Fibroblast of skin of right biceps (primary cell): ENCODE measurements around the gene CFAP57.
"Not testable (repeated sequence)": the region's sequence is repeated elsewhere in the genome, so short reads cannot be mapped to it uniquely, and the experiment has no call there.

Experiments
- DNase-seq: peaks from one replicate; pipeline ENCODE4 v3.0.0-alpha.2; 2013

Gene CFAP57

DNA sequence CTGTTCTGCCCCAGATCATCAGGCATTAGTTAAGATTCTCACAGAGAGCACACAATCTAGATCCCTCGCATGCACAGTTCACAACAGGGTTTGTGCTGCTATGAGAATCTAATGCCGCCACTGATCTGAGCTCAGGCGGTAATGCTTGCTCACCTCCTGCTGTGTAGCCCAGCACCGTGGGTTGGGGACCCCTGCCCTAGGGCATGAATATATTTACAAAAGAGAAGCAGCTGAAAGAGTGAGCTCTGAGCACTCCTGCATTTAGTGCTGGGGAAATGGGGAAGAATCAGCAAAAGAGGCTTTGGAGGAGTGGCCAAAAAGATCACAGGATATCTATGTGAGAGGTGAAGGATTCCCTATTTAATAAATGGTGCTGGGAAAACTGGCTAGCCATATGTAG is 5.6 kb downstream of the CFAP57 start:
- no peak for DNase-seq

DNA sequence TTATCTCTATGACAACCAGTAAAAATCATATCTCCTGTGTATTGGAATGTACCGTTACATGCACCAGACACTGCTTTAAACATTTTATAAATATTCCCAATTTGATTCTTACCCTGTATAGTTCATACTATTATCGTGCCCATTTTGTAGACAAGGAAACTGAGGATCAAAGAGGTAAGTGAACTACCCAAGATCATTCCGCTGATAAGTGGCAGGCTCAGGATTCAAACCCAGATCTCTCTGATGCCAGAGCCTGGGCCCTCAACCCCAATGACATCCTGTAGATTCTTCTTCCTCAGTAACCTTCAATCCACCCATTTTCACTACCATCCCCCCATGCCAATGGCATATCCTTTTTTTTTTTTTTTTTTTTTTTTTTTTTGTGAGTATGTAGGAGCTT is 12.3 kb downstream of the CFAP57 start:
- DNase-seq, result no peak

DNA sequence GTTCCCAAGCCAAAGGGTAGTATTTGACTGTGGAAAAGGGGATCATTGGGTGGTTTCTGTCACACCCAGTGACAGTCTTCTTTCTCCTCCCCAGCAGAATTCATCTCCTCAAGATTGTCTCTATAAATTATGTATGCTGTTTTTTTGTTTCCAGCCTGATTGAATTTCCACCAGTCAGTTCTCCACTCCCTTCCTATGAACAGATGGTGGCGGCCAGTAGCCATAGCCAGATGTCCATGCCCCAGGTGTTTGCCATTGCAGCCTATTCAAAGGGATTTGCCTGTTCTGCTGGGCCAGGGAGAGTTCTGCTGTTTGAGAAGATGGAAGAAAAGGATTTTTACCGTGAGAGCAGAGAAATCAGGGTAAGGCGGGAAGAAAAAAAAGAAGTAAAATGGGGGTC is 12.9 kb downstream of the CFAP57 start:
- DNase-seq, result no peak

DNA sequence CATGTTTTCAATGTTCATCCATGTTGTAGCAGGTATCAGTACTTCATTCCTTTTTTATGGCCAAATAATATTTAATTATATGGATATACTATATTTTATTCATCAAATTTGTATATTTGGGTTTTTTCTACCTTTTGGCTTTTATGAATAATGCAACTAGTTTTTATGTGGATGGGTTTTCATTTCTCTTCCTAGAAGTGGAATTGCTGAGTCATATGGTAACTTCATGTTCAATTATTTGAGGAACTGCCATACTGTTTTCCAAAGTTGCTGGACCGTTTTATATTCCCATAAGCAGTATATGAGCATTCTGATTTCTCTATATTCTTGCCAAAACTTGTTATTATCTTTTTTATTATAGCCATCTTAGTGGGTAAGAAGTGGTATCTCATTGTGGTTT is 16.0 kb downstream of the CFAP57 start:
- no peak for DNase-seq

DNA sequence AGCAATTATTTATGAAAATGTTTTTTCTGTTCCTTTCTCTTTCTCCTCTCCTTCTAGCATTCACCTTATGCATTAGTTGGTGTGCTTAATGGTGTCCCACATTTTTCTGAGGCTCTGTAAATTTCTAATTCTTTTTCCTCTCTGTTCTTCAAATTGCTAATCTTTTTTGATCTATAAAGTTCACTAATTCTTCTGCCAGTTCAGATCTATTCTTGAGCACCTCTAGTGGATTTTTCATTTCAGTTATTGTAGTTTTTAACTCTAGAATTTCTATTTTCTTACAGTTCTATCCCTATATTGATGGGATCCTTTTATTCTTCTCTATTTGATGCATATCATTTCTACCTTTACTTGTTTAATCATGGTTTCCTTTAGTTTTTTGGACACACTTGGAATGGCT is 22.4 kb downstream of the CFAP57 start:
- no peak for DNase-seq

DNA sequence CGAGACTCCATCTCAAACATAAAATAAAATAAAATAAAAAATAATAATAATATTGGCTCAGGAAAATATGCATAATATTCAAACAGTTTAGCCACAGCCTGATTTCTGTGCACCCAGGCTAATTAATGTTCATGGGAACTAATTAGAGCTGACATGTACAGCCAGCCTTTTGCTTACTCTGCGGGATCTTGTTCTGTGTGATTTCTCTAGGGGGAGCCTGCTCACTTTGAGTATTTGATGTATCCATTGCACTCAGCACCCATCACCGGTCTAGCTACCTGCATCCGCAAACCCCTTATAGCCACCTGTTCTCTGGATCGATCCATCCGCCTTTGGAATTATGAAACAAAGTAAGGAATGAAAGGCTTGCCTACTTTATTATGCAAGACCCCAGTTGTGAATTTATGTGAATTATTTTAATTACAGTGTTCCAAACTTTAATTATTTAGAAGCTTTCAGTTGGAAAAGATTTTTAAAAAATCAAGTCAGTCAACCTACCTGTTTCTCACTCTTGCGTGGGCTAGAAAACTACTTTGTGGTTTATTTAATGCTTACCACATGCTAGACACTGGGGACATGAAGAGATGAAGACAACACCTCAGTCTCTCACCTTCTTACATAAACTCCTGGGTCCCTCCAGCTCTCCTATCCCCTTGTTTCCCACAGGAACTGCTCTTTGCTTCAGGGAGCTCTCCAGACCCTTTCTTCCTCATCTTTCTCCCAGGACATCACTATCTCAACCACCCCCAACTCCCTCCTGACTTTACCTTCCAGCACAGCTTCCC is 25.4 kb downstream of the CFAP57 start:
- no peak for DNase-seq

DNA sequence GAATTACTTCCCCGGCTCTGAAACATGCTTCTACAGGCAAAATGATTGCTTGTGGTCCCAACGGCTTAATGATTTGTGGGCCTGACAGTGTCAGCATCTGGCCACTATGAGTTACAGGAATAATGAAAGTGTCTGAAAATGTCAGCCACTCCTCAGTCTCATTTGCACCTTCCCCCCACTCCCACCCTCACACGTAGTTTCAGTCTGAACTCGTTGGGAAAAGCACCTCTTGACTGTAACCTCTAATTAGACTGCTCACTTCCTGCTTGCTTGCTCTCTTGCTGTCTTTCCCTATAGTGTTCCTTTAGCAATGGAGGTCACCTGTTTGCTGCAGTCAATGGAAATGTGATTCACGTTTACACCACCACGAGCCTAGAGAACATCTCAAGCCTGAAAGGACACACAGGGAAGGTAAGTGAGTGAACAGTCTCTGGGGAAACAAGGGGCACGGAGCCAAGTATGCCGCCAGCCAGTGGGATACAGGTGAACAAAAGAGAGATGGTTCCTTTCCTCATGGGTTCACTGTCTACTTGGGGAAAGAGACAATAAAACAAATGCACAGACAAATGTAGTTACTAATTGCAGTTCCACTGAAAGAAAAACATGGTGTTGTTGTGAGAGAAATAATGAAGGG is 27.1 kb downstream of the CFAP57 start:
- no peak for DNase-seq

DNA sequence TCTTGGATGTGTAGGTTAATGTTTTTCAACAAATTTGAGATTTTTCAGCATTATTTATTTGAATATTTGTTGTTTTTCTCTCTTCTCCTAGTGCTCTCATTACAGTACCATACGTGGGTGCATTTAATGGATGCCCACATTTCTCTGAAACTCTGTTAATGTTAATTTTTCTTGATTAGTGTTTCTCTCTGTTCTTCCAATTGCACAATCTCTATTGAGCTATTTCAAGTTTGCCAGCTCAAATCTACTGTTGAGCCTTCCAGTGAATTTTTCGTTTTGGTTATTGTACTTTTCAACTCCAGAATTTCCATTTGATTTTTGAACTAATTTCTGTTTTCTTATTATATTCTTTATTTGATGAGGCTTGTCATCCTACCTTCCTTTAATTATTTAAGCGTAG is 31.7 kb downstream of the CFAP57 start:
- no peak for DNase-seq

DNA sequence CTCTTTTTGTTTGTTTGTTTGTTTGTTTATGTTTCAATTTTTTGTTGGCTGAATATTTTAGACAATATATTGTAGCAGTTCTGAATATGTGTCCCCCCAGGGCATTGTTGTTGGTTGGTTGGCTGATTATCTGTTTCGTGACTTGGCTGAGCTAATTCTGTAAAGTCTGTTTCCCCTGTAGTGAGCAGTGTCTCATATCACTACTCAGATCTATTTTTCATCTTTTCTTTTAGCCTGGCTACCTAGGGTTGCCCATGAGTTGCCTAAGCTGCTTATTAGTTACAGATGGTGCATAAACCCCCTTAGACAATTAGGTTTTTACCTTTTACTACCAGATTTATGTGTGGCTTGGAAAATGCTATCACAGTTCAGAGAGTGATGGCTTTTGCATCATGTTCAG is 32.3 kb downstream of the CFAP57 start:
- no peak for DNase-seq

DNA sequence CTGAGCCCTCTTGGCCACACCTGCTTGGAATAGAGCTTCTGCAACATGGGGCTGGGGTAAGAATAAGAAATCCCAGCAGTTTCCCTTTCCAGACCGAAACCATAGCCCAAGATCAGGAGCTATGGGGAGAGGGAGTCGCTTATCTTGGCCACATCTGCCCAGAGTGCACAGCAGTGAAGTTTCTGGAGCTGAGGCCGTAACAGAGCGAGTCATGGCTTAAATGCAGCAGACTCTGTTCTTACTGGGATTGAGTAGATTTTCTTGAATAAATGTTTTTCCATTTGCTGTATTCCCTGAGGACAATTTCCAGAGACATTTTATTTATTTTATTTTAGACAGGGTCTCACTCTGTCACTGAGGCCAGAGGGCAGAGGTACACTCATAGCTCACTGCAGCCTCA is 33.5 kb downstream of the CFAP57 start:
- peak; percentile 70 for DNase-seq

DNA sequence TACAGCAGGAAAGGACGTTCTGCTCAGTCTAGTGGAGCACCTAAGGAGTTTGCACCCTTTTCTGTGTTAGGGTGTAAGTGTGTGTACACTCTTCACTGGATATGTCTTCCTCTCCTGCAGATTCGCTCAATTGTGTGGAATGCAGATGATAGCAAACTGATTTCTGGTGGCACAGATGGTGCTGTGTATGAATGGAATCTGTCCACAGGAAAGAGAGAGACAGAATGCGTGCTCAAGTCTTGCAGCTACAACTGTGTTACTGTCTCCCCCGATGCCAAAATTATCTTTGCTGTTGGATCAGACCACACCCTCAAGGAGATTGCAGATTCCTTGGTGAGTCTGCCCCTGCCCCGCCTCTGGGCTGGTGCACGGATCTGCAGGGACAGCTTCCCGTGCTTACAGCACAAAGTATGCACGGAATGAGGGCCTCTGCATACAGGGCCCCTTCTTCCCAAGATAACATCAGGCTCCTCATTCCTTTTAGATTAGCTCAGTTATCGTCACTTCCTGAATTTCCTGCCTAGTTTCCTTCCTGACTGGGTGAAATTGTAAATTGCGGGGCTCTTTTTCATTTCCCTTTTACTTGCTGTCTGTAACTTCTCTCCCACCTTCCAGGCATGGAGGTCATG is 34.6 kb downstream of the CFAP57 start:
- DNase-seq, result peak; percentile 99

DNA sequence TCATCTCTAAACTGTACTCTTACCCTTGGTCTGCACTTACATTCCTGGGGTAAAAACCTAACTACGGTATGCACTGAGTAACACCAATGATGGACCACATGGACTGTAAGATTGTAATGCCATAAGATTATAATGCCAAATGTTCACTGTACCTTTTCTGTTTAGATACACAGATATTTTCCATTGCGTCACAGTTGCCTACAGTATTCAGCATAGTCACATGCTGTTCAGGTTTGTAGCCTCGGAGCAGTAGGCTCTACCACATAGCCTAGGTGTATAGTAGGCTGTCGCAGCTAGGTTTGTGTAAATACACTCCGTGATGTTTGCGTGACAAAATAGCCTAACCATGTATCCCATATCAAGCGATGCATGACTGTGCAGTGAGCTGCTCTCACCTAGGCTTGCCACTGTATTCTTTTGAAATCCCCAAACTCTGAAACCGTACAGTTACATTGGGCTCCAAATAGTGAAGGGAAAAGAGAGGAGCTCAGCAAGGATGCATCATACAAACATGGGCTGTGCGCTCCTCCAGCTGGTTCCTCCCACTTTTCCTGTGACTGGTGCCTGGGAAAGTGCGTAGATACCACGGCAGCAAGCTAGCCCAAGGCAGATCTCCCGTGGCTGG is 35.2 kb downstream of the CFAP57 start:
- DNase-seq, result peak; percentile 34

DNA sequence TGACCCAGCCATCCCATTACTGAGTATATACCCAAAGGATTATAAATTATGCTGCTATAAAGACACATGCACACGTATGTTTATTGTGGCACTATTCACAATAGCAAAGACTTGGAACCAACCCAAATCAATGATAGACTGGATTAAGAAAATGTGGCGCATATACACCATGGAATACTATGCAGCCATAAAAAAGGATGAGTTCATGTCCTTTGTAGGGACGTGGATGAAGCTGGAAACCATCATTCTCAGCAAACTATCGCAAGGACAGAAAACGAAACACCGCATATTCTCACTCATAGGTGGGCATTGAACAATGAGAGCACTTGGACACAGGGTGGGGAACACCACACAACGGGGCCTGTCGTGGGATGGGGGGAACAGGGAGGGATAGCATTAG is 36.1 kb downstream of the CFAP57 start:
- not testable (repeated sequence) for DNase-seq

DNA sequence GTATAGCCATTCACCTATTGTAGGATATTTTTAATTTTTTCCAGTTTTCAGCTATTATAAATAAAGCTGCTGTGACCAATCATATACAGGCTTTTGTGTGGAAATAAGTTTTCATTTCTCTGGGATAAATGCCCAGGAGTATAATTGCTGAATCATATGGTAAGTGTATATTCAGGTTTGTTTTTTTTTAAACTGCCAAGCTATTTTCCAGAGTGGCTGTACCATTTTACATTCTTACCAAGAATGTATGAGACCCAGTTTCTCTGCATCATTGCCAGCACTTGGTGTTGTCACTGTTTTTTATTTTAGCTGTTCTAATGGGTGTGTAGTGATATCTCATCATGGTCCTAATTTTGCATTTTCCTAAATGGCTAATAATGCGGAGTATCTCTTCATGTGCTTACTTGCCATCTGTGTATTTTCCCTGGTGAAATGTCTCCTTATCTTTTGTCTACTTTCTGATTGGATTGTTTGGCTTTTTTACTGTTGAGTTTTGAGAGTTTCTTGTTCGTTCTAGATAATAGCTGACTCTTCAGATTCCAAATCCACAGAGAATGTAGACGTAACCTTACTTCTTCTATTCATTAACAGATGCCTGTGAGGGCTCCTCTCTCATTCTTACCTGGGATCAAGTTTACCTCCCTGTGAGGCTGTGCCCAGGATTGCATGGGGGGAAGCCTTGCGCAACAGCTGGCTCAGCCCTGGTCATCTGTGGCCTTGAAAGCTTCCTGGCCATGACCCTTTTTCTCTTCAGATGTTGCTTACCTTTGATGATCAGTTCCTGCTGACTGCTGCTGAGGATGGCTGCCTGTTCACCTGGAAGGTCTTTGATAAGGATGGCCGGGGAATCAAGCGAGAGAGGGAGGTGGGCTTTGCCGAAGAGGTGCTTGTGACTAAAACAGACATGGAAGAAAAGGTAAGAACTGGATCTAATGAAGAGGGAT is 42.6 kb downstream of the CFAP57 start:
- peak; percentile 59 for DNase-seq

DNA sequence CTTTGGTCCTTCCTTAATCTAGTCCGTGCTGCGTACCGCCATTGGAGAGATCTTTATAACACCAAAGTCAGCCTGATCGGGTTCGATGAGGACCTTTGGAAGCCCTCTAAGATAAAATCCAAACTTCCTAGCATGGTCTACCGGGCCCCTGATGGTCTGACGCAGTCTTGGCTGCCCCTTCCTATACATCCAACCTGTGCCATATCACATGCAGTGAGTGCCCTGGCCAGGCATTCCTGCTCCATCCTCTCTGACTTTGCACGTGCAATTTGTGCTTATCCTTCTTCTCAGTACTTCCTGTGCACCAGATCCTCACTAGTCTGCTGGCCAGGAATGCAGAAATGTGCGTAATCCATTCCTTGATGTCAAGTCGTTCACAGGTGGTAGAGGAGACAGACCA is 45.6 kb downstream of the CFAP57 start:
- no peak for DNase-seq

DNA sequence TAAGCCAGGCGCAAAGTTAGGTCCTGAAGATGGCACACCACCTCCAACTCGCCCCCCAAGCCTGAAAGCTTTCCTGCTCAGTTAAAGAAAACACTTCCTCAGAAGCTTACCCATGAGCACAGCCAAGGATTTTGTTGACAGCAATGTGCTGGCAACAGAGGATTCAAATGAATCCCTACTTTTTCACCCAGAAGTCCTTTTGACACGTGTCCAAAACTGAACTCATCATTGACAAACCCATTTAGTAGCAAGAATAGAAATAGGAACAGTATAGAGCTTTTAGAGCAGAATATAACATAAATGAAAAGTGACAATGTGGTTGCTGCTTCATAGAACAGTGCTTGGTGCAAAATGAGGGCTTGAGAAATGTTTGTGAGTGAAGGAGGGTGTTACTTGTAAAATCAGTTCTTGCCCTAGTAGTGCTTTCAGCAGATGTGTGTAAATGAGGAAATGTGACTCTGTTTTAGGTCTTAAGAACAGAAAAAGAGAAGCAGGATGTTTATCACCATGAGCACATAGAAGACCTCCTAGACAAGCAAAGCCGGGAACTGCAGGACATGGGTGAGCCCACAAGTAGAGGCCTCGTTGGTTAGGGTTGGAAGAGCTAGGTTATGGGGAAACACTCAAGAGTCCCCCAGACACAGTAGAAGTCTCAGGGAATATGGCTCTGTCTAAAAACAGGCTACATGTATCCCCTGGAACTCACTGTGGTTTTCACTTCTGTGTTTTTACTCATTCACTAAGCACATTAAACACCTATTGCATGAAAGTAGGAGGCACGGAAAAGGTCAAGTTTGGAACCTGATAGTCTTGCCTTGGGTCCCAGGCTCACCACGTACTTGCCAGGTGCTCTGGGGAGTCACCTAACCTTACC is 49.0 kb downstream of the CFAP57 start:
- DNase-seq, result no peak

DNA sequence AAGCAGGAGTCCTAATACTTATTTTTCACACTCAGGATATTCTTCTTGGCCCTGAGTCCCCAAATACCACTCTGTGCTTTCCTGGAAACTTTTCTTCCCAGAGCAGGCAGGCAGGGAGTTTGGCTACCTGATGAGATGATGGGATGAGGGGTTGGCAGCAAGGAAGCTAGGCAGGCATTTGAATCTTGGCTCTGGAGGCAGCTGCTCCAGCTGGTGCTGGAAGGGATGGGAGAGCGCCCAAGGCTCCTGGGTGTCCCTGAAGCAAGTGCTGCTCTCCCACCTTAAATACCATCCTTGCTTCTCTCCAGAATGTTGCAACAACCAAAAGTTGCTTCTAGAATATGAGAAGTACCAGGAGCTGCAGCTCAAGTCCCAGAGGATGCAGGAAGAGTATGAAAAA is 49.7 kb downstream of the CFAP57 start:
- no peak for DNase-seq

DNA sequence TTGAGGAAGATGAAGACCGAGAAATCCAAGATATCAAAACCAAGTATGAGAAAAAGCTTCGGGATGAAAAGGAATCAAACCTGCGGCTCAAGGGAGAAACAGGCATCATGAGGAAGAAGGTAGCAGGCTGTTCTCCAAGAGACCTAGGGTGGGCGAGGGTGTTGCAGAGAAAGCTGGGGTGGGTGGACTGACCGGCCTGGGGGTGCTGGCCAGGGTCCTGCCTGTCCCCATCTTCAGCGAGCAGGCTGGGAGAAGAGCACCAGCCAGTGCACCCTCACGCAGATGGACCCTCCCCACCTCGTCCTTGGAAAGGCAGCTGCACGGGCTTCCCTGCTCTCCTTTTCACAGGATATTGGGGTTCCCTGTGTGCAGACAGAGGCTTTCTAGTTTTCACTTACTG is 50.7 kb downstream of the CFAP57 start:
- no peak for DNase-seq

DNA sequence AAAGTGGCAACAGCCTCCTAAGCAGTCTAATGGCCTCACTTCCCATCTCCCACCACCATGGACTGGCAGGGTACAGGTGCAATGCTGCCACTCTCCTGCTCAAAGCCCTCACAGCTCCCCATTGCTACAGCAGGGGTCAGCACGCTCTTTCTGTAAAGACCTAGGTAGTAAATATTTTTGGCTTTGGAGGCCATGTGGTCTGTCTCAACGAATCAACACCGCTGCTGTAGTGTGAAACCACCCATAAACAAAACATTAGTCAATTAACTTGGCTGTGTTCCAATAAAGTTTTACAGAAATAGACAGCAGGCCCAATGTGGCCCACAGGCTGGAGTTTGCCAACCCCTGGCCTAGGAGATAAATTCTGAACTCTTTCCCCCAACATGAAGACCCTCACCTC is 53.0 kb downstream of the CFAP57 start:
- peak; percentile 11 for DNase-seq

DNA sequence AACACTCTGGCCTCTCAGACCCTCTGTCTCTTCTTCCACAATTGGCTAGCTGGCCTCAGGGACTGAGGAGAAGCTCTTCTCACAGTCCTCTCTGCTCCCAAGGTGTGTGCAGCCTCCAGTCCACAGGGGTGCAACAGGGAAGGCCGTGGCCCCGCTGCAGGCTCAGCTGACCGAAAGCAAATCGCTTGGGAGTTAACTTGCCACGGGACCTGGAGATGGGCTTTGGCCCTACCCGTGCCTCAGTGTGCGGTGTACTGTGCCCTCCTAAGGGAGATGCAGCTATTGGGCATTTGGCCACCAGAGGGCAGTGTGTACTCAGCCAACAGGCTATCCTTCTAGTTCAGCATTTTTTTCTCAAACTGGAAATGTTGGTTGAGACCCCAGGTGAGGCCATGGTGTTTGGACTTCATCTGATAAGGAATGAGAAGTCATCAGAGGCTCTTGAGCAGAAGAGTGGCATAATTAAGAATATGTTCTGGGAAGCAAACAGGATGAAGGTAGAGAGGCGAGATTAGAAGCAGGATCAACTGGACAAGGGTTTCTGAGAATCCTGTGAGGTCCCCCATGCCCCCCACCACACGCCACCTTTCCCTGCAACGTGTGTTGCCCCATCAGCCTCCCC is 55.1 kb downstream of the CFAP57 start:
- DNase-seq, result peak; percentile 68
